ENCODE data around the gene CRCP.

DNA sequence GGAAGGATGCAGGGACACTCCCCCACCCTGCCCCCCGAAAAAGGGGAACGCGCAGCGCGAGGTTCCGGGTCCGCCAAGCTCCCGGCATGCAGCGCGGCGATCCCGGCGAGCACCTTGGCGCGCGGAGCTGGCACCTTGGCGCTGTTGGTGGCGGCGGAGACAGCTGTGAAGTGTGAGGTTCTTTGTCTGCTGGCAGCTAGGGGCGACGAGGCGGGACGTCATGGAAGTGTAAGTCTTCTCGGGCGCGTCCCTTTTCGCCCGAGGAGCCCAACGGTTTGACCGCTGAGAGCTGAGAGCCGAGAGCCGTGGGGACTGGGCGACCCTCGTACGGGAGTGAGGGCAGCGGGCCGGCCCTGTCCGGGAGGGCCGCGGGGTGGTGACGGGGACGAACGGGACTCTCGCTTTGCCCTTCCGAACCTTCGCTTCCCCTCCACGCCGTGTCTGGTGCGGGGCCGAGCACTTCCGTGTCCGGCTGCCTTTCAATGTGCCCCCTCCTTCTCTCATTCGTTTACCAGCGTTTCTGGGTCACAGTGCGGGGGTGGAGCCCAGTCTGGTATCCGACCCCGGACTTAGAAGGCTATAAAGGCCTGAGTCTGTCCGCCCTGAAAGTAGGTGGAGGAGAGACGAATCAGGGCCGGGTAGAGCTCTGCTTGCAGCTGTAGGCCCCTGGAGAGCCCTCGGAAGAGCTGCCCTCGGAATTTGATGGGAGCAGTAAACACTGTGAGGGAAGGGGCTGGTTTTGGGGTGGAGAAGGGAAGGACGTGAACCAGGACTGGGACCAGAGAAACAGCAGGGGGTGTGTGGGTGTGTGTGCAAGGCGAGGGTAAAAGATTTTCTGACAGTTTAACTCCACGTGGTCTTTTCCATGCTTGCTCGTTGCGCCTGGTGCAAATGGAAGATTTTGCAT is at the start of gene CRCP:
- TF ChIP-seq EZH2 (optimal IDR thresholded peaks at IDR 0.05; ENCODE audit: low read depth, low read length): no peak
- TF ChIP-seq, protein P1, sequence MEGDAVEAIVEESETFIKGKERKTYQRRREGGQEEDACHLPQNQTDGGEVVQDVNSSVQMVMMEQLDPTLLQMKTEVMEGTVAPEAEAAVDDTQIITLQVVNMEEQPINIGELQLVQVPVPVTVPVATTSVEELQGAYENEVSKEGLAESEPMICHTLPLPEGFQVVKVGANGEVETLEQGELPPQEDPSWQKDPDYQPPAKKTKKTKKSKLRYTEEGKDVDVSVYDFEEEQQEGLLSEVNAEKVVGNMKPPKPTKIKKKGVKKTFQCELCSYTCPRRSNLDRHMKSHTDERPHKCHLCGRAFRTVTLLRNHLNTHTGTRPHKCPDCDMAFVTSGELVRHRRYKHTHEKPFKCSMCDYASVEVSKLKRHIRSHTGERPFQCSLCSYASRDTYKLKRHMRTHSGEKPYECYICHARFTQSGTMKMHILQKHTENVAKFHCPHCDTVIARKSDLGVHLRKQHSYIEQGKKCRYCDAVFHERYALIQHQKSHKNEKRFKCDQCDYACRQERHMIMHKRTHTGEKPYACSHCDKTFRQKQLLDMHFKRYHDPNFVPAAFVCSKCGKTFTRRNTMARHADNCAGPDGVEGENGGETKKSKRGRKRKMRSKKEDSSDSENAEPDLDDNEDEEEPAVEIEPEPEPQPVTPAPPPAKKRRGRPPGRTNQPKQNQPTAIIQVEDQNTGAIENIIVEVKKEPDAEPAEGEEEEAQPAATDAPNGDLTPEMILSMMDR (IDR thresholded peaks at IDR 0.05; ENCODE audit: low read length): peak; percentile 31

Measured in MM.1S (cell line).